Cardiac muscle cell (in vitro differentiated cells and primary cell): Measurements from ENCODE around the gene CAMKMT. TPM values are rescaled to one million over a fixed set of nuclear protein-coding genes. Genes with fewer than 3 reads are reported as not detected.

Experiments used
- DNase-seq, 2 donors: peaks; one replicate each; pipeline versions ENCODE4 v3.0.0 to v3.0.0-alpha.2; 2010 to 2017; ENCODE audit warnings: low read depth in 1 of 2, low spot score in 1 of 2
- H3K27ac ChIP-seq: fragments of 200-600 bp; sonication (generic); 2 replicates; pipeline ENCODE4 v1.5.1; 2016
- H3K27me3 ChIP-seq: fragments of 200-600 bp; sonication (generic); 2 replicates; pipeline ENCODE4 v1.6.0; 2016; ENCODE audit warnings: control low read depth
- H3K36me3 ChIP-seq: fragments of 200-600 bp; sonication (generic); 2 replicates; pipeline ENCODE4 v1.5.1; 2016; ENCODE audit warnings: control low read depth
- H3K4me1 ChIP-seq: fragments of 200-600 bp; sonication (generic); 2 replicates; pipeline ENCODE4 v1.8.1; 2017; ENCODE audit warnings: low read depth, mild to moderate bottlenecking, mixed run types
- H3K4me3 ChIP-seq: fragments of 200-600 bp; sonication (generic); 2 replicates; pipeline ENCODE4 v1.5.1; 2016; ENCODE audit warnings: mild to moderate bottlenecking
- H3K9me3 ChIP-seq: fragments of 200-600 bp; sonication (generic); 2 replicates; pipeline ENCODE4 v1.5.1; 2017; ENCODE audit warnings: low read depth, mild to moderate bottlenecking, control low read depth
- polyA plus RNA-seq: library from polyadenylated mRNA; unstranded; fragments of >200 nt; fragmentation: Nextera tagmentation; extraction: Ambion mirVana; gene quantifications from 2 replicates; pipeline ENCODE4 v1.2.1, GENCODE V29; 2016
- total RNA-seq: library from RNA; depleted of rRNA; stranded (reverse); fragments of >200 nt; gene quantifications from 2 replicates; pipeline ENCODE4 v1.2.3, GENCODE V29; 2016
- TF ChIP-seq, protein P1 (sequence below): IDR thresholded peaks from 2 replicates; pipeline ENCODE4 v1.5.1; 2012; ENCODE audit warnings: low read depth, mild to moderate bottlenecking, low read length

CAMKMT gene
- total and polyA plus RNA-seq, 2 experiments from 2014 or later = 16.9 to 20.6 TPM

DNA sequence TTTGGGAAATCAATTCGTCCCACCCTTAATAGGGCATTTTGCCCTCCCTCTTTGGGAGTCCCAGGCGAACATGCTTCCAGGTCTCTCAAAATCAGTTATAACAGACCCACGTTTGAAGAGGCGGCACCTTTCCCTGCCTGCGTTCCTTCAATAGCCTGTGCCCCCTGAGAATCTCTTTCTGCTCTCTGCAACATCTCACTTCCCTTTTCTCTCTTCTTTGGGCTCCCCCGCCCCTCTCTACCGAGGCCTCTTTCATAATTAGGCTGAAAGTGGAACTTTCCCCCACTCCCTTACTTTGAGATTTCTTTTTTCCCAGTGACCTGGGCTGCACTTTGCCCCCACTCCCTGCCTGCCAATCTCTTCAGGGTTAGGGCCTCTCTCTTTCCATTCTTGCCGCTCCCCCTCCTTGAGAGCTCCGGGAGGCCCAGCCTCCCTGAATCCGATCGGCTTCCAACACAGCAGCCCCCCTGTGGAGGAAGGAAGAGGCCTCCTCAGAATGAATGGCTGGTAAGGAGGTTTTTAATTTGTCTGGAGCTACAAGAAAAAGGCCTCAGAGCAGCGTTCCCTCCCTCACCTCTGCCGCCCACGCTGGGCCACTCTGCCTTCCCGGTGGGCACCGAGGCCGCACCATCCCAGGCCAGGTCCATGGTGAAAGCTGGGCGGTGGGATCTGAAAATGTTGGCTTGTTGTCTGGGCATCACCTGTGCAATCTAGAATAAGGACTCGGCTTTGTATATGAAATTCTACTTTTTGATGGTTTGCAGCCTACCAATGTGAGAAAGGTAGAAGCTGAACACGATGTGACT lies 417.1 kb downstream of the CAMKMT start:
- no peaks in the 10 kb centered on the region for H3K4me1 ChIP-seq
- H3K4me3 ChIP-seq = no peak overlapping the region
- TF ChIP-seq, protein P1, sequence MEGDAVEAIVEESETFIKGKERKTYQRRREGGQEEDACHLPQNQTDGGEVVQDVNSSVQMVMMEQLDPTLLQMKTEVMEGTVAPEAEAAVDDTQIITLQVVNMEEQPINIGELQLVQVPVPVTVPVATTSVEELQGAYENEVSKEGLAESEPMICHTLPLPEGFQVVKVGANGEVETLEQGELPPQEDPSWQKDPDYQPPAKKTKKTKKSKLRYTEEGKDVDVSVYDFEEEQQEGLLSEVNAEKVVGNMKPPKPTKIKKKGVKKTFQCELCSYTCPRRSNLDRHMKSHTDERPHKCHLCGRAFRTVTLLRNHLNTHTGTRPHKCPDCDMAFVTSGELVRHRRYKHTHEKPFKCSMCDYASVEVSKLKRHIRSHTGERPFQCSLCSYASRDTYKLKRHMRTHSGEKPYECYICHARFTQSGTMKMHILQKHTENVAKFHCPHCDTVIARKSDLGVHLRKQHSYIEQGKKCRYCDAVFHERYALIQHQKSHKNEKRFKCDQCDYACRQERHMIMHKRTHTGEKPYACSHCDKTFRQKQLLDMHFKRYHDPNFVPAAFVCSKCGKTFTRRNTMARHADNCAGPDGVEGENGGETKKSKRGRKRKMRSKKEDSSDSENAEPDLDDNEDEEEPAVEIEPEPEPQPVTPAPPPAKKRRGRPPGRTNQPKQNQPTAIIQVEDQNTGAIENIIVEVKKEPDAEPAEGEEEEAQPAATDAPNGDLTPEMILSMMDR = no peak
- peaks cover 50% of the 10 kb centered on the region for H3K27me3 ChIP-seq
- H3K36me3 ChIP-seq = no peaks in the 10 kb centered on the region
- no peaks in the 10 kb centered on the region for H3K9me3 ChIP-seq
- no peak for DNase-seq
- no peak overlapping the region for H3K27ac ChIP-seq

DNA sequence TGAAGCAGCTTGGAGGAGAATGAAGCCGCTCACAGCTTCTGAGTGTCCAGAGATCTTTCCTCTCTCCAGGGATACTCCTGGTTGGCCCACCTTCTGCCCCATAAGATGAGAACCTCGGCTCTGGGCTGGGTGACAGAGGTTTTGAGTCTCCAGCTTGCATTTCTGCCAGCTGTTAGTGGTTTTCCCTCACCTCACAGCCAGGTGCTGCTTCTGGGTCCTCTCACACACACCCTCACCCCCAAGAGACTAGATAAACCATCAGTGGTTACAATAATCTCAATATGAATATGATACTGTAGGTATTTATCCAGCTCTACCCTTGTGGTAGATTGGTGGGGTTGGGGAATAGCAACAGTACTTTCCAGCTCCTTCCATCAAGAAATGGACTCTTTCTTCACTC lies 418.0 kb downstream of the CAMKMT start:
- no peak overlapping the region for H3K4me3 ChIP-seq
- H3K36me3 ChIP-seq = no peaks in the 10 kb centered on the region
- H3K27ac ChIP-seq = no peak overlapping the region
- TF ChIP-seq, protein P1 = no peak
- H3K27me3 ChIP-seq = peaks cover 42% of the 10 kb centered on the region
- H3K4me1 ChIP-seq = no peaks in the 10 kb centered on the region
- H3K9me3 ChIP-seq = no peaks in the 10 kb centered on the region
- no peak for DNase-seq

DNA sequence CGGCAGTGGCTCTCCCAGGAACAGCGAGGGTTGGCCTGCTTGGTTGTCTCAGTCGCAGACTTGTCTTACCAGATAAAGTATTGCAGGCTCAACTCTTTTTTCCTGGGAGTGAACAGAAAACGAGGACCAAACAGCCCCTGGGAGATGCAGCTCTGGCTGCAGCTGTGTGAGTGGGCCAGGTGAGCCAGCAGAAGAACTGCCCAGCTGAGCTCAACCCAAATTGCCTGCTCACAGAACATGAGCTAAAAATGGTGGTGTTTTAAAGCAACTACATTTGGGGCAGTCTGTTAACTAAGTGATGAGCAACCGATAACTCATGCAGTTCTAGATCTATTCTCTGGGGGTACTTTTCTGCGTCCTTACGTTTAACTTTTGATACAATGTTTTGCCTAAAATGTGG lies 418.7 kb downstream of the CAMKMT start:
- Histone ChIP-seq H3K4me3 (no peak overlapping the region), H3K9me3 (no peaks in the 10 kb centered on the region), H3K36me3 (no peaks in the 10 kb centered on the region), H3K27me3 (peaks cover 36% of the 10 kb centered on the region), H3K4me1 (no peaks in the 10 kb centered on the region), H3K27ac (no peak overlapping the region)
- no peak for DNase-seq
- TF ChIP-seq, protein P1 = no peak

DNA sequence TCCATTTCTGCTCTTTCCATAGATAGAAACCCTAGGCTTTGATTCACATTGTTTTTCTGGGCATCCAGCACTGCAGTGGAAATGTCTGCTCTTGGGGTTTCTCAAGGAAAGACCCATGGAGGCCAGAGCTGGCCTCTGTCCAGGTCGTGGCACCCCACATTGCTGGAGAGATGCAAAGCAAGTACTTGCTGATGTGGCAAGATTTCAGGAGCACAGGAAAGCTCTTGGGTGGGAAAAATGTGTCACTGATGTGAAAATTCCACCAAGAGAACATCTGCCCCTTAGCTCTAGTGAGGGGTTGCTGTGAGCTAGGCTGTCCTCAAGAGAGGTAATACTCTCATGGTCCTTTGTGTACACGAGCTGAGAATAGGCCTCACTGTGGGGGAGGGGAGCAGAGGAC lies 423.7 kb downstream of the CAMKMT start:
- Histone ChIP-seq H3K36me3 (no peaks in the 10 kb centered on the region), H3K4me3 (no peak overlapping the region), H3K9me3 (no peaks in the 10 kb centered on the region), H3K27ac (no peak overlapping the region), H3K27me3 (peaks cover 7% of the 10 kb centered on the region), H3K4me1 (no peaks in the 10 kb centered on the region)
- TF ChIP-seq, protein P1 = no peak
- DNase-seq = no peak

DNA sequence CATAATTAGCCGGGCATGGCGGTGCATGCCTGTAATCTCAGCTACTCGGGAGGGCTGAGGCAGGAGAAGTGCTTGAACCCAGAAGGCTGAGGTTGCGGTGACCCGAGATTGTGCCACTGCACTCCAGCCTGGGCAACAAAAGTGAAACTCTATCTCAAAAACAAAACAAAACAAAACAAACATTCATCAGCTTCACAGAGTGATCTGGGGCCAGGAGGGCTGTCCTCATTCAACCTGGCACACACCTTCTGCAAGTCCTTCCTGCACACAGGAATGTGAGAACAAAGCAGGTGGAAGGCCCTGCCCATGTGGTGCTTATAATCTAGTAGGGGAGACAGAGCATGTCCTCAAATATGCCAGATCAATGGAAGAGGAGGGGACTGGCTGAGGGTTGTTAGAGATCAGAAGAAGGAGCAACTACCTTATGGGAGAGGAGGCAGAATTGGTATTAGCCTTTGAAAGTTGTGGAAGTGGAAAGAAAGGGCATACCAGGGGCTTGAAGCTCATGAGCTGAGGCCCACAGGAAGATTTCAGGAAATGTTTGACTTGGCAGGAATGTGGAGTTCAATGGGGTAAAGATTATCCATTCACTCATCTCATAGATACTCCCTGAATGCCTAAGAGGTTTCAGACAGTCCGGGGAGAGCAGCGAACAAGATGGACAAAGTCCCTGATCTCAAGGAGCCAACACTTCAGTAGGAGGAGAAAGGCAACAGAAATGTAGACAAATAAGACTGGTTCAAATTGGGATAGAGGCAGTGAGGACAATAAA lies 424.5 kb downstream of the CAMKMT start:
- no peaks in the 10 kb centered on the region for H3K9me3 ChIP-seq
- H3K27me3 ChIP-seq = peaks cover 7% of the 10 kb centered on the region
- no peaks in the 10 kb centered on the region for H3K4me1 ChIP-seq
- no peak overlapping the region for H3K4me3 ChIP-seq
- TF ChIP-seq, protein P1 = no peak
- no peak overlapping the region for H3K27ac ChIP-seq
- H3K36me3 ChIP-seq = no peaks in the 10 kb centered on the region
- no peak for DNase-seq
